Esophagus (tissue), 2 donors: ENCODE data around the gene ZDHHC5. TPM values are rescaled to one million over a fixed set of nuclear protein-coding genes. Genes with fewer than 3 reads are reported as not detected.

ENCODE experiments used
- H3K27ac ChIP-seq, 2 donors: one replicate each; pipeline ENCODE4 v1.5.1; 2013; ENCODE audit warnings: low read depth in 2 of 2, mild to moderate bottlenecking in 2 of 2, inconsistent platforms in 1 of 2, low read length in 1 of 2, moderate library complexity in 1 of 2
- H3K27me3 ChIP-seq, 2 donors: one replicate each; pipeline ENCODE4 v1.6.1; 2013; ENCODE audit warnings: low read length in 2 of 2, control low read depth in 1 of 2, mild to moderate bottlenecking in 1 of 2; ENCODE audit not compliant: insufficient read depth in 2 of 2, control insufficient read depth in 1 of 2
- H3K36me3 ChIP-seq, 2 donors: one replicate each; pipeline ENCODE4 v1.6.1; 2013; ENCODE audit warnings: low read length in 1 of 2; ENCODE audit not compliant: control insufficient read depth in 2 of 2, insufficient read depth in 2 of 2
- H3K4me1 ChIP-seq, 2 donors: one replicate each; pipeline ENCODE4 v1.6.1; 2013; ENCODE audit warnings: low read length in 1 of 2; ENCODE audit not compliant: control insufficient read depth in 2 of 2, insufficient read depth in 2 of 2
- H3K4me3 ChIP-seq, 2 donors: one replicate each; pipeline ENCODE4 v1.5.1; 2013; ENCODE audit warnings: low read length in 2 of 2, mild to moderate bottlenecking in 2 of 2, low read depth in 1 of 2, moderate library complexity in 1 of 2
- H3K9me3 ChIP-seq, 2 donors: one replicate each; pipeline ENCODE4 v1.6.1; 2013; ENCODE audit warnings: mild to moderate bottlenecking in 2 of 2, low read depth in 1 of 2, low read length in 1 of 2, moderate library complexity in 1 of 2; ENCODE audit not compliant: control insufficient read depth in 2 of 2, insufficient read depth in 1 of 2
- WGBS, 2 donors: extraction: QIAGEN DNeasy Blood & Tissue Kit; methylation state at CpG; one replicate each; pipeline ENCODE4 v1.1.7; 2013; 5-methylcytosine and 5-hydroxymethylcytosine counted together
- polyA plus RNA-seq, 2 donors: library from polyadenylated mRNA; stranded (reverse); fragments of 200-250 nt; gene quantifications; one replicate each; pipeline ENCODE4 v1.2.3, GENCODE V29; 2013
- donor health status: healthy with polysubstance abuse.
- donor health status: Bipolar disorder and iron deficiency.

ZDHHC5 gene
- polyA plus RNA-seq = 10 to 100 TPM; 57.4 to 59.7 TPM

- Histone ChIP-seq H3K4me1 (no peaks in the 10 kb centered on the region), H3K36me3 (peaks cover 2 to 4% of the 10 kb centered on the region in 2 donors), H3K9me3 (no peaks in the 10 kb centered on the region), H3K27me3 (no peaks in the 10 kb centered on the region), H3K4me3 (peak within 1 kb of the TSS; percentile 86 to 99), H3K27ac (peak within 1 kb of the TSS; percentile 99 to 100)
- 0 to 1% methylated on average over 93 to 96 of the region's 96 CpGs for WGBS, 2 donors
Observed at GRCh38 chr11:57667736-57668433, at the start of gene ZDHHC5. ZDHHC5 (plus strand) TSS chr11:57668114; CDS start chr11:57673091, 4,977 bp downstream.

- Histone ChIP-seq H3K4me3 (no peak overlapping the region), H3K9me3 (no peaks in the 10 kb centered on the region), H3K4me1 (no peaks in the 10 kb centered on the region), H3K27me3 (no peaks in the 10 kb centered on the region), H3K27ac (no peak overlapping the region), H3K36me3 (peaks cover 0 to 3% of the 10 kb centered on the region in 2 donors)
- 55 to 56% methylated on average over 2 of the region's 2 CpGs for WGBS, 2 donors
Observed at GRCh38 chr11:57618438-57618837, 49.5 kb upstream of the ZDHHC5 start.

GRCh38 chr11:57619331-57619730 is 48.6 kb upstream of the ZDHHC5 start:
- H3K36me3 ChIP-seq = peaks cover 0 to 2% of the 10 kb centered on the region in 2 donors
- no peak overlapping the region for H3K27ac ChIP-seq
- 89 to 97% methylated on average over 2 of the region's 2 CpGs for WGBS, 2 donors
- H3K9me3 ChIP-seq = no peaks in the 10 kb centered on the region
- H3K4me3 ChIP-seq = no peak overlapping the region
- H3K4me1 ChIP-seq = peaks cover 0 to 2% of the 10 kb centered on the region in 2 donors
- no peaks in the 10 kb centered on the region for H3K27me3 ChIP-seq

- Histone ChIP-seq H3K9me3 (no peaks in the 10 kb centered on the region), H3K4me3 (no peak overlapping the region), H3K27me3 (no peaks in the 10 kb centered on the region), H3K36me3 (no peaks in the 10 kb centered on the region), H3K4me1 (peaks cover 0 to 2% of the 10 kb centered on the region in 2 donors), H3K27ac (no peak overlapping the region)
Observed at GRCh38 chr11:57620467-57620866, 47.4 kb upstream of the ZDHHC5 start.

GRCh38 chr11:57622263-57622662 is 45.7 kb upstream of the ZDHHC5 start:
- Histone ChIP-seq H3K36me3 (no peaks in the 10 kb centered on the region), H3K9me3 (no peaks in the 10 kb centered on the region)
- WGBS, 2 donors = 44 to 60% methylated on average over 3 of the region's 3 CpGs

GRCh38 chr11:57624864-57625263 is 43.0 kb upstream of the ZDHHC5 start:
- peaks cover 0 to 2% of the 10 kb centered on the region in 2 donors for H3K4me1 ChIP-seq
- WGBS, 2 donors = 90% methylated on average over 2 of the region's 2 CpGs
- no peak overlapping the region for H3K4me3 ChIP-seq
- no peaks in the 10 kb centered on the region for H3K27me3 ChIP-seq
- no peak overlapping the region for H3K27ac ChIP-seq
- no peaks in the 10 kb centered on the region for H3K9me3 ChIP-seq
- no peaks in the 10 kb centered on the region for H3K36me3 ChIP-seq

More at GRCh38 chr11:57622263-57622662, 45.7 kb upstream of the ZDHHC5 start:
- Histone ChIP-seq H3K27me3 (no peaks in the 10 kb centered on the region), H3K4me3 (no peak overlapping the region), H3K27ac (no peak overlapping the region), H3K4me1 (peaks cover 0 to 2% of the 10 kb centered on the region in 2 donors)

- Histone ChIP-seq H3K4me1 (peaks cover 0 to 2% of the 10 kb centered on the region in 2 donors), H3K36me3 (no peaks in the 10 kb centered on the region), H3K9me3 (no peaks in the 10 kb centered on the region), H3K27ac (no peak overlapping the region), H3K27me3 (no peaks in the 10 kb centered on the region), H3K4me3 (no peak overlapping the region)
- WGBS, 2 donors = 89 to 92% methylated on average over 1 of the region's 1 CpG
Observed at GRCh38 chr11:57626895-57627294, 41.0 kb upstream of the ZDHHC5 start.

GRCh38 chr11:57630171-57630570 is 37.7 kb upstream of the ZDHHC5 start:
- 64% methylated on average over 2 of the region's 2 CpGs for WGBS, 2 donors
- H3K27me3 ChIP-seq = no peaks in the 10 kb centered on the region
- no peaks in the 10 kb centered on the region for H3K4me1 ChIP-seq
- no peaks in the 10 kb centered on the region for H3K36me3 ChIP-seq
- no peak overlapping the region for H3K27ac ChIP-seq
- no peak overlapping the region for H3K4me3 ChIP-seq
- no peaks in the 10 kb centered on the region for H3K9me3 ChIP-seq

- Histone ChIP-seq H3K27me3 (no peaks in the 10 kb centered on the region), H3K9me3 (no peaks in the 10 kb centered on the region), H3K36me3 (no peaks in the 10 kb centered on the region), H3K4me3 (no peak overlapping the region), H3K27ac (no peak overlapping the region), H3K4me1 (no peaks in the 10 kb centered on the region)
- WGBS, 2 donors = 58% methylated on average over 5 of the region's 5 CpGs
Observed at GRCh38 chr11:57632116-57632515, 35.8 kb upstream of the ZDHHC5 start.
